Left cardiac atrium (tissue), 4 donors: ENCODE data around the gene PRPF40A. TPM values are rescaled to one million over a fixed set of nuclear protein-coding genes. Genes with fewer than 3 reads are reported as not detected.

Experiments used
- ATAC-seq, 2 donors: fragments of 200-7000 bp; cut with Tn5 transposase; one replicate each; pipeline ENCODE4 v1.9.1; 2020; ENCODE audit warnings: mild to moderate bottlenecking in 2 of 2, moderate library complexity in 2 of 2
- DNase-seq: peaks from one replicate; pipeline ENCODE4 v3.0.0-alpha.2; 2020
- intact Hi-C, 2 donors: fragments of 100-400 bp; cut with DNase I; formaldehyde crosslinking; loops; one replicate each; pipeline versions ENCODE4 v1.14.1 to v1.15.1; 2022 to 2023
- total RNA-seq, 2 donors: library from RNA; stranded (reverse); fragmentation: NEBNext Ultra II Directional; extraction: Animal tissue kit (Norgen Biotek cat#: 25700); gene quantifications; one replicate each; pipeline ENCODE4 v1.2.1, GENCODE V29; 2021
- donor health status: DM: no; HTN: yes; CAD: no.
- donor health status: DM: no; HTN: yes; CAD: no; lungs with severe emphysema.
- donor health status: DM: yes; HTN: yes; CAD: no.
- donor health status: Dilated cardiomyopathy.

Gene PRPF40A
- total RNA-seq, 2 donors from 2014 or later, result 36.7 to 51.1 TPM

- ATAC-seq (no peak), DNase-seq (no peak)
These were observed 114.5 kb downstream of the PRPF40A start for GRCh38 chr2:152602750-152603149.

More at GRCh38 chr2:152602750-152603149, 114.5 kb downstream of the PRPF40A start:
- intact Hi-C loops, result no loop called here

Other genes with a start within 250 kb of the PRPF40A start
- 1 to 10 TPM; 8.6 to 8.9 TPM for gene ARL6IP6, start 1.2 kb upstream of the PRPF40A start, total RNA-seq